DMS153 (cell line): ENCODE measurements around the gene HMGCR.

Source experiments
- DNase-seq: peaks from one replicate; lab custom pipeline; 2025; lab: John Stamatoyannopoulos, UW

HMGCR gene

DNA sequence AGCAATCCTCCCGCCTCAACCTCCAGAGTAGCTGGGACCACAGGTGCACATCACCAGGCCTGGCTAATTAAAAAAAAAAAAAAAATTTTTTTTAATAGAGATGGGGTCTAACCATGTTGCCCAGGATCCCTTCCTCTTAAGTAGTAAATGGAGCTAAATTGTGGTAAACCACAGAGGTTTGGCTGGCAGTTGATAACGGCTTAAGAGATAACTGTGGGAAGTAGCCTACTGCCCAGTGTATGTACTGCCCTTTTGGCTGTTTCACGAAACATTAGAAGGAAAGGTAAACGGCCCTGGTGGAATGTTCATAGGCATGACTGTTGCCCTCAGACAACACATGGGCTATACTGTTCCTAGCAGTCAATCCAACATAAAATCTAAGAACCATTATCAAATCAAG lies 44.4 kb downstream of the HMGCR start:
- no peak for DNase-seq

DNA sequence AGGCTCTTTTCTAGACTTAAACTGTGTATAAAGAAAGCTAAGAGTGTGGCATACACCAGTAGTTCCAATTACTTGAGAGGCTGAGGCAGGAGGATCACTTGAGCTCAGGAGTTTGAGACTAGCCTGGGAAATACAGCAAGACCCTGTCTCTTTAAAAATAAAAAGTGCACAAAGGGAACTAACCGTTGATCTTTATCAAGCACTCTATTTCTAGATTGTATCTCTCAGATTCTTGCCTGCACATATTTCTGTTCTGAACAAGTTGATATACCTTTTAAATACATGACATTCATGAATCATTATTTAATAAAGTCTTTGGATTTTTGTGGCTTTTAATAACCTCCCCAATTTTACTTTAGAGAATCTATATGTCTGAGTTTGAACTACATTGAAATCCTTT lies 47.2 kb downstream of the HMGCR start:
- DNase-seq: no peak

DNA sequence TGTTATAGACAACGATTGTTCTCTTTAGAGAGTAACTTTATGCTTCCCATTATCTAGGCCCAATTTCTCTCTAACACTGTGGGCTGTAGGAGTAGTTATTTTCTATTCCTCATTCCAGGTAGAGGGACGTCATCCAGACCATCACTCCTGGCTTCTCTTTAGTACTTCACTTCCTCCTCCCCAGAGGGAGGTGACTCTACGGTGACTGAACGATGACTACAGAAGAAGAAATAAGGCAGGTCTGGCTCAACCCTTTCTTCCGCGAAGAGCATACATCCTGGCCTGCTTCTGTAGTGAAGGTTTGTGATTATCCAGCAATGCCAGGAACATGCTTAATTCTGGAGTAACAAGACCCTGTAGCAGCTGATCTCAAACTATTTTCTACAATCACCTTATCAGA lies 50.8 kb downstream of the HMGCR start:
- DNase-seq: no peak

DNA sequence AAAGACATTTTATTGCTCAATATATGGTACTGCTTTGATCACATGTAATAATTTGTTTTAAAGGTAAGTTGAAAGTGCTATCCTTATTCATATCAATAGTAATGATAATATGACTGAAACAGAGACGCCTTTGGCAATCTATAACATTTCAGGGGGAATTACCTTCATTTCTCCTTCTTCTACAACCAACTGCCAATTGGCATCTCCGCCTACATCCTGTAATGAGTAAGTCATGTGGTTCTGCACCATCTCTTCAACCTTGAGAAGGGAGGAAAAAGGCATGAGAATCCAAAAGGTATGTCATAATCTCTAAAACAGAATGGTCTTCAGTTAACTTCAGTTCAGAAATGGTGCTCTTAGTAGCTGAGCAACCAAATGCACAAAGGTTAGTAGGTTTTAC lies 52.4 kb downstream of the HMGCR start:
- DNase-seq: no peak

DNA sequence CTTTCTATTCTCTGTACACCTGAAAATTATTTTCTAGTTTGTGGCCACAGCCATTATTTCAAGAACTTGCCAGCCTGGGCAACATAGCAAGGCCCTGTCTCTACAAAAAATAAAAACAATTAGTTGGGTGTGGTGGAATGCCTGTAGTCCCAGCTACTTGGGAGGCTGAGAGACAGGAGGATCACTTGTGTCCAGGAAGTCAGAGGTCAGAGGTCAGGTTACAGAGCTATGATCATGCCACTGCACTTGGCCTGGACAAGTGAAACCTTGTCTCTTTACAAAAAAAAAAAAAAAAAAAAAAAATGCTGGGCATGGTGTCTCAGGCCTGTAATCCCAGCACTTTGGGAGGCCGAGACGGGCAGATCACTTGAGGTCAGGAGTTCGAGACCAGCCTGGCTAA lies 58.3 kb downstream of the HMGCR start:
- DNase-seq: no peak

GRCh38 chr5:75405296-75405695 lies 68.3 kb downstream of the HMGCR start:
- DNase-seq: no peak
